Measurements from ENCODE around the gene TES. TPM values are rescaled to one million over a fixed set of nuclear protein-coding genes. Genes with fewer than 3 reads are reported as not detected.

The TES gene
- total and polyA plus RNA-seq, 2 of the 8 experiments (the other 6 are each of a cell fraction or from before 2014, with no cell fraction given) = 18.2 to 36.3 TPM

DNA sequence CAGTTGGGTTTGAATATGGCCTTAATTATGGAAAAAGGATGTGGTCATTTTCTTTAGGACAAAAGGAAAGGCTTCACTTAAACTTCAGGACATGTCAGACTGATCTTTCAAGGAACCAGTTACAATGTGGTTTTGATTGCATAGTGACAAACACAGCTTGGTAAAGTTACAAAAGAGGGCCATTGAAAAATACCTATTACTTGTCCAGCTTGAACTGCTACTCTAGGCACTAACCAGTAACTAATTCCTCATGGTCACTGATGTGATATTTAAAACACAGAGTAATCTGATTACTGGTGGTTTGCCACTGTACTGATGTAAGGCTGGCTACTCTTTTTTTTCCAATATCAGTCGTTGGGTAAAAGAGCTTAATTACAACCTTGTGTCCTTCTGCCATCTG, 22.6 kb downstream of the TES start (continued):
- TF ChIP-seq BRCA1 (IDR thresholded peaks at IDR 0.05; ENCODE audit: low read depth, low read length) (no peak), CTBP2 (IDR thresholded peaks at IDR 0.05; ENCODE audit: borderline replicate concordance, insufficient read depth, insufficient read length, low read length) (no peak), KDM4A (IDR thresholded peaks at IDR 0.05; ENCODE audit: low read depth, low read length, severe bottlenecking) (no peak), NRF1 (IDR thresholded peaks at IDR 0.05; ENCODE audit: low read depth, low read length) (no peak), CBX8 (IDR thresholded peaks at IDR 0.05; ENCODE audit: borderline replicate concordance, low read depth, low read length) (no peak), SP1 (IDR thresholded peaks at IDR 0.05; ENCODE audit: low read depth, low read length) (no peak)
